ENCODE results near the gene SOWAHA.

DNA sequence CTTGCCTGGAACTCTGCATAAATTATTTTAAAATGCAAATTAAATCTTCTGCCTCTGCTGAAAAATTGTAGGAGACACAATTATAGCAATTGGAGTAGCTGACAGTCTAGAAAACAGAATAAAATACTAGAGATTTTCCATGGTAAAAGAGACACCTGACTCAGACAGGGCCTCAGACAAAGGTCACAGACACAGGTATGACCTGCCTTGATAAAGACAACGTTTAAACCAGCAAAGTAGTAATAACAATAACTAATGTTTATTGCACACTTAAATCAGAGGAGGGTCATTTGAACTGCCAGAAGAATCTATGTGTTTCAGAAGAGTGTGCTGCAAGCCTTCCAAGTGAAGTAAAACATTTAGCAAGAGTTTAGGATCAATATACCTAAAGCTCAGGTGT lies 3.9 kb downstream of the SOWAHA start:
- TF ChIP-seq YY1 (IDR thresholded peaks at IDR 0.05; ENCODE audit: low read depth, low read length) (no peak), HDAC6 (IDR thresholded peaks at IDR 0.05; ENCODE audit: low read depth, low read length) (no peak), POLR2A (IDR thresholded peaks at IDR 0.05; ENCODE audit: control extremely low read depth in 1 of 2, low read depth in 2 of 2, low read length in 2 of 2) (no peak), MAFK (IDR thresholded peaks at IDR 0.05; ENCODE audit: low read depth, low read length) (no peak), JUND (IDR thresholded peaks at IDR 0.05; ENCODE audit: low read length) (no peak)
- TF ChIP-seq, protein P1, sequence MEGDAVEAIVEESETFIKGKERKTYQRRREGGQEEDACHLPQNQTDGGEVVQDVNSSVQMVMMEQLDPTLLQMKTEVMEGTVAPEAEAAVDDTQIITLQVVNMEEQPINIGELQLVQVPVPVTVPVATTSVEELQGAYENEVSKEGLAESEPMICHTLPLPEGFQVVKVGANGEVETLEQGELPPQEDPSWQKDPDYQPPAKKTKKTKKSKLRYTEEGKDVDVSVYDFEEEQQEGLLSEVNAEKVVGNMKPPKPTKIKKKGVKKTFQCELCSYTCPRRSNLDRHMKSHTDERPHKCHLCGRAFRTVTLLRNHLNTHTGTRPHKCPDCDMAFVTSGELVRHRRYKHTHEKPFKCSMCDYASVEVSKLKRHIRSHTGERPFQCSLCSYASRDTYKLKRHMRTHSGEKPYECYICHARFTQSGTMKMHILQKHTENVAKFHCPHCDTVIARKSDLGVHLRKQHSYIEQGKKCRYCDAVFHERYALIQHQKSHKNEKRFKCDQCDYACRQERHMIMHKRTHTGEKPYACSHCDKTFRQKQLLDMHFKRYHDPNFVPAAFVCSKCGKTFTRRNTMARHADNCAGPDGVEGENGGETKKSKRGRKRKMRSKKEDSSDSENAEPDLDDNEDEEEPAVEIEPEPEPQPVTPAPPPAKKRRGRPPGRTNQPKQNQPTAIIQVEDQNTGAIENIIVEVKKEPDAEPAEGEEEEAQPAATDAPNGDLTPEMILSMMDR (IDR thresholded peaks at IDR 0.05; ENCODE audit: control extremely low read depth in 1 of 3, insufficient read depth in 1 of 3, low read depth in 1 of 3, low read length in 3 of 3), result no peak
- TF ChIP-seq, protein P2, sequence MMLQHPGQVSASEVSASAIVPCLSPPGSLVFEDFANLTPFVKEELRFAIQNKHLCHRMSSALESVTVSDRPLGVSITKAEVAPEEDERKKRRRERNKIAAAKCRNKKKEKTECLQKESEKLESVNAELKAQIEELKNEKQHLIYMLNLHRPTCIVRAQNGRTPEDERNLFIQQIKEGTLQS (IDR thresholded peaks at IDR 0.05; ENCODE audit: insufficient read depth, low read depth, low read length), result no peak
